ENCODE data around the gene SYP. TPM values are rescaled to one million over a fixed set of nuclear protein-coding genes. Genes with fewer than 3 reads are reported as not detected.

SYP gene
- total RNA-seq, 1 donor from 2014 or later = 2.3 TPM

- TF ChIP-seq CTCF (IDR thresholded peaks at IDR 0.05) = no peak
- H3K4me1 Mint-ChIP-seq (ENCODE audit: unreplicated experiment) = peaks cover 19% of the 10 kb centered on the region
- H3K27me3 Mint-ChIP-seq (ENCODE audit: unreplicated experiment) = no peaks in the 10 kb centered on the region
- H3K27ac Mint-ChIP-seq (ENCODE audit: unreplicated experiment) = no peak overlapping the region
- no peak for DNase-seq (ENCODE audit: extremely low spot score, unreplicated experiment)
- no peaks in the 10 kb centered on the region for H3K36me3 Mint-ChIP-seq (ENCODE audit: unreplicated experiment)
- H3K9me3 Mint-ChIP-seq (ENCODE audit: unreplicated experiment) = peaks cover 3% of the 10 kb centered on the region
- no peak overlapping the region for H3K4me3 Mint-ChIP-seq (ENCODE audit: unreplicated experiment)
These were observed 38.4 kb downstream of the SYP start for GRCh38 chrX:49161632-49162031.

- Mint-ChIP-seq H3K27me3 (ENCODE audit: unreplicated experiment) (no peaks in the 10 kb centered on the region), H3K4me3 (ENCODE audit: unreplicated experiment) (no peak overlapping the region), H3K27ac (ENCODE audit: unreplicated experiment) (no peak overlapping the region), H3K9me3 (ENCODE audit: unreplicated experiment) (peaks cover 3% of the 10 kb centered on the region), H3K36me3 (ENCODE audit: unreplicated experiment) (no peaks in the 10 kb centered on the region), H3K4me1 (ENCODE audit: unreplicated experiment) (peaks cover 18% of the 10 kb centered on the region)
- no peak for TF ChIP-seq CTCF (IDR thresholded peaks at IDR 0.05)
- DNase-seq (ENCODE audit: extremely low spot score, unreplicated experiment) = no peak
These were observed 39.1 kb downstream of the SYP start for GRCh38 chrX:49160908-49161307.

- no peak for DNase-seq (ENCODE audit: extremely low spot score, unreplicated experiment)
- H3K36me3 Mint-ChIP-seq (ENCODE audit: unreplicated experiment) = no peaks in the 10 kb centered on the region
- H3K4me3 Mint-ChIP-seq (ENCODE audit: unreplicated experiment) = no peak overlapping the region
- no peak for TF ChIP-seq CTCF (IDR thresholded peaks at IDR 0.05)
- H3K27ac Mint-ChIP-seq (ENCODE audit: unreplicated experiment) = no peak overlapping the region
- no peaks in the 10 kb centered on the region for H3K27me3 Mint-ChIP-seq (ENCODE audit: unreplicated experiment)
- peaks cover 19% of the 10 kb centered on the region for H3K4me1 Mint-ChIP-seq (ENCODE audit: unreplicated experiment)
- peaks cover 3% of the 10 kb centered on the region for H3K9me3 Mint-ChIP-seq (ENCODE audit: unreplicated experiment)
These were observed 42.8 kb downstream of the SYP start for GRCh38 chrX:49157194-49157593.

- TF ChIP-seq CTCF (IDR thresholded peaks at IDR 0.05) = peak; percentile 78
- H3K4me3 Mint-ChIP-seq (ENCODE audit: unreplicated experiment) = peak overlapping the region; percentile 84
- H3K27me3 Mint-ChIP-seq (ENCODE audit: unreplicated experiment) = no peaks in the 10 kb centered on the region
- peak; percentile 93 for DNase-seq (ENCODE audit: extremely low spot score, unreplicated experiment)
- peak overlapping the region; percentile 99 for H3K27ac Mint-ChIP-seq (ENCODE audit: unreplicated experiment)
- H3K36me3 Mint-ChIP-seq (ENCODE audit: unreplicated experiment) = no peaks in the 10 kb centered on the region
- peaks cover 17% of the 10 kb centered on the region for H3K4me1 Mint-ChIP-seq (ENCODE audit: unreplicated experiment)
- H3K9me3 Mint-ChIP-seq (ENCODE audit: unreplicated experiment) = no peaks in the 10 kb centered on the region
These were observed 43.8 kb downstream of the SYP start for GRCh38 chrX:49155900-49156837.

- no peak for TF ChIP-seq CTCF (IDR thresholded peaks at IDR 0.05)
- Mint-ChIP-seq H3K27ac (ENCODE audit: unreplicated experiment) (peak overlapping the region; percentile 99), H3K4me3 (ENCODE audit: unreplicated experiment) (peak overlapping the region; percentile 84), H3K27me3 (ENCODE audit: unreplicated experiment) (no peaks in the 10 kb centered on the region), H3K4me1 (ENCODE audit: unreplicated experiment) (peaks cover 15% of the 10 kb centered on the region), H3K36me3 (ENCODE audit: unreplicated experiment) (no peaks in the 10 kb centered on the region), H3K9me3 (ENCODE audit: unreplicated experiment) (no peaks in the 10 kb centered on the region)
- no peak for DNase-seq (ENCODE audit: extremely low spot score, unreplicated experiment)
These were observed 44.6 kb downstream of the SYP start for GRCh38 chrX:49155243-49155899.

All from osteocyte (in vitro differentiated cells).